A673 (cell line): ENCODE data around the gene RASD2.

Experiments
- EZH2 ChIP-seq: fragments of 200-600 bp; sonication (generic); IDR thresholded peaks from 2 replicates; pipeline ENCODE4 v1.6.1; 2017; ENCODE audit warnings: borderline replicate concordance, low read depth, mild to moderate bottlenecking, mixed read lengths, antibody characterized with exemption, low read length; ENCODE audit not compliant: poor library complexity, severe bottlenecking
- TF ChIP-seq, protein P1 (sequence below): fragments of 300-800, 200-600 bp; sonication (generic); conservative IDR thresholded peaks from 2 replicates; pipeline ENCODE4 v1.5.1; 2017; ENCODE audit warnings: low read depth, mild to moderate bottlenecking, antibody characterized with exemption, low read length, moderate library complexity, mixed read lengths

DNA sequence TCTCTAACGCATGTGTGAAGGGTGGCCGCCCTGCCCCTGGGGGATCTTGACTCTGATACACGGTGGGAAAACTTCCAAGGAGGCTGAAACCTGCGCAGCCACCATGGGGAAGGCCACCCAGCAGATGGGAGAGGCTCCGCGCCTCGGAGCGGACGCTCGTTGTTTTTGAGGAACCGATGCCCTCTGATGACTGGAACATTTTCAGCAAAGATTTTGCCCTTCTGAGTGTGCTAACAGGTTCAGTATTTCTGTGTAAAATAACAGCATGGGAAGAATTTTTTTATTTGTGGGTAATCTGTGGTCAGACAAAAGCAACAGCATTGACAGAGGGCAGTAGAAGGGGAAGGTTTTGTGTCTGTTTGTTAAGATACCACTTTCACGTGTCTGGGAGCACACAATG, 59.8 kb downstream of the RASD2 start:
- TF ChIP-seq, protein P1, sequence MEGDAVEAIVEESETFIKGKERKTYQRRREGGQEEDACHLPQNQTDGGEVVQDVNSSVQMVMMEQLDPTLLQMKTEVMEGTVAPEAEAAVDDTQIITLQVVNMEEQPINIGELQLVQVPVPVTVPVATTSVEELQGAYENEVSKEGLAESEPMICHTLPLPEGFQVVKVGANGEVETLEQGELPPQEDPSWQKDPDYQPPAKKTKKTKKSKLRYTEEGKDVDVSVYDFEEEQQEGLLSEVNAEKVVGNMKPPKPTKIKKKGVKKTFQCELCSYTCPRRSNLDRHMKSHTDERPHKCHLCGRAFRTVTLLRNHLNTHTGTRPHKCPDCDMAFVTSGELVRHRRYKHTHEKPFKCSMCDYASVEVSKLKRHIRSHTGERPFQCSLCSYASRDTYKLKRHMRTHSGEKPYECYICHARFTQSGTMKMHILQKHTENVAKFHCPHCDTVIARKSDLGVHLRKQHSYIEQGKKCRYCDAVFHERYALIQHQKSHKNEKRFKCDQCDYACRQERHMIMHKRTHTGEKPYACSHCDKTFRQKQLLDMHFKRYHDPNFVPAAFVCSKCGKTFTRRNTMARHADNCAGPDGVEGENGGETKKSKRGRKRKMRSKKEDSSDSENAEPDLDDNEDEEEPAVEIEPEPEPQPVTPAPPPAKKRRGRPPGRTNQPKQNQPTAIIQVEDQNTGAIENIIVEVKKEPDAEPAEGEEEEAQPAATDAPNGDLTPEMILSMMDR, result no peak
- TF ChIP-seq EZH2, result no peak
